Loucy (cell line): ENCODE data around the gene KIF12.

Experiments used
- H2AFZ ChIP-seq: fragments of 200-600 bp; sonication (generic); 2 replicates; pipeline ENCODE4 v1.6.0; 2016; ENCODE audit warnings: antibody characterized with exemption, mild to moderate bottlenecking, low read length, moderate library complexity
- H3F3A ChIP-seq: fragments of 200-600 bp; 2 replicates; pipeline ENCODE4 v1.6.0; 2016; ENCODE audit warnings: antibody characterized with exemption, low read depth, mild to moderate bottlenecking
- H3K27me3 ChIP-seq: fragments of 200-600 bp; sonication (generic); 2 replicates; pipeline ENCODE4 v1.6.1; 2014; ENCODE audit warnings: low read length, mild to moderate bottlenecking; ENCODE audit not compliant: insufficient read depth, poor library complexity, severe bottlenecking
- H3K36me3 ChIP-seq: fragments of 200-600 bp; sonication (generic); 2 replicates; pipeline ENCODE4 v1.6.1; 2016; ENCODE audit warnings: low read length; ENCODE audit not compliant: insufficient read depth
- H3K4me1 ChIP-seq: fragments of 200-600 bp; sonication (generic); 2 replicates; pipeline ENCODE4 v1.5.1; 2014; ENCODE audit warnings: low read length, mild to moderate bottlenecking; ENCODE audit not compliant: insufficient read depth, poor library complexity, severe bottlenecking
- H3K4me2 ChIP-seq: fragments of 200-600 bp; sonication (generic); 2 replicates; pipeline ENCODE4 v1.6.0; 2014; ENCODE audit warnings: antibody characterized with exemption, low read length, low read depth, mild to moderate bottlenecking; ENCODE audit not compliant: poor library complexity, severe bottlenecking
- H3K4me3 ChIP-seq: fragments of 200-600 bp; sonication (generic); 2 replicates; pipeline ENCODE4 v1.5.1; 2014; ENCODE audit warnings: low read length, mild to moderate bottlenecking, mixed read lengths; ENCODE audit not compliant: poor library complexity, severe bottlenecking
- H3K79me2 ChIP-seq: fragments of 200-600 bp; sonication (generic); 2 replicates; pipeline ENCODE4 v1.6.1; 2014; ENCODE audit warnings: low read length; ENCODE audit not compliant: insufficient read depth
- H3K9ac ChIP-seq: fragments of 200-600 bp; sonication (generic); 2 replicates; pipeline ENCODE4 v1.6.0; 2014; ENCODE audit warnings: mild to moderate bottlenecking, low read depth, low read length, moderate library complexity; ENCODE audit not compliant: poor library complexity, severe bottlenecking
- H3K9me2 ChIP-seq: fragments of 200-600 bp; sonication (generic); replicated peaks from 2 replicates; pipeline ENCODE4 v1.6.1; 2016; ENCODE audit warnings: low read depth, low read length, mixed read lengths
- H3K9me3 ChIP-seq: fragments of 200-600 bp; sonication (generic); 2 replicates; pipeline ENCODE4 v1.6.1; 2014; ENCODE audit warnings: mild to moderate bottlenecking, antibody characterized with exemption, low read length, low read depth; ENCODE audit not compliant: insufficient read depth
- H4K20me1 ChIP-seq: fragments of 200-600 bp; sonication (generic); 2 replicates; pipeline ENCODE4 v1.6.0; 2014; ENCODE audit warnings: antibody characterized with exemption, low read length, mild to moderate bottlenecking; ENCODE audit not compliant: insufficient read depth, poor library complexity, severe bottlenecking
- EZH2phosphoT487 ChIP-seq: fragments of 200-600 bp; IDR thresholded peaks from 2 replicates; pipeline ENCODE4 v1.6.1; 2018; ENCODE audit warnings: antibody characterized with exemption, mild to moderate bottlenecking, moderate library complexity, borderline replicate concordance
- TF ChIP-seq, protein P1 (sequence below): fragments of 200-600 bp; sonication (generic); conservative IDR thresholded peaks from 2 replicates; pipeline ENCODE4 v1.5.1; 2014; ENCODE audit warnings: mild to moderate bottlenecking, antibody characterized with exemption, low read length

The KIF12 gene

DNA sequence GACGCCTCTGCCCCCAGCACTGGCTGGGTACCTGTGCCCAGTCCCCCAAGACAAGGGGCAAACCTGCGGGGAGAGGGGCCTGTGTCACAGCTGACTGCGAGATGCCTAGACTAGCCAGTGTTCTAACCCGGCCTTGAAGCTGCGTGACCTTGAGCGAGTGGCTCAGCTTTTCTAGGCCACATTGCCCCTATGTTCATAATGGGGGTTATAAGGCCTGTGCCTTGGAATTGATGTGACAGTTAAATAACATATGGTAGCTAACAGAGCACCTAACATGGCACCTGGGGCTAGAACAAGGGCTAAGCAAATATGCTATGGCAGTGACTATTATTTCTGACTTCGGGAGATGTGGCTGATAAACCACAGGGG is 33.4 kb upstream of the KIF12 start:
- no peaks in the 10 kb centered on the region for H3K4me1 ChIP-seq
- no peaks in the 10 kb centered on the region for H3F3A ChIP-seq
- no peaks in the 10 kb centered on the region for H3K36me3 ChIP-seq
- H3K27me3 ChIP-seq = no peaks in the 10 kb centered on the region
- no peaks in the 10 kb centered on the region for H3K79me2 ChIP-seq
- no peak overlapping the region for H3K9ac ChIP-seq
- no peaks in the 10 kb centered on the region for H3K9me2 ChIP-seq
- H2AFZ ChIP-seq = no peak overlapping the region
- no peak overlapping the region for H3K4me3 ChIP-seq
- TF ChIP-seq EZH2phosphoT487 = no peak
- TF ChIP-seq, protein P1, sequence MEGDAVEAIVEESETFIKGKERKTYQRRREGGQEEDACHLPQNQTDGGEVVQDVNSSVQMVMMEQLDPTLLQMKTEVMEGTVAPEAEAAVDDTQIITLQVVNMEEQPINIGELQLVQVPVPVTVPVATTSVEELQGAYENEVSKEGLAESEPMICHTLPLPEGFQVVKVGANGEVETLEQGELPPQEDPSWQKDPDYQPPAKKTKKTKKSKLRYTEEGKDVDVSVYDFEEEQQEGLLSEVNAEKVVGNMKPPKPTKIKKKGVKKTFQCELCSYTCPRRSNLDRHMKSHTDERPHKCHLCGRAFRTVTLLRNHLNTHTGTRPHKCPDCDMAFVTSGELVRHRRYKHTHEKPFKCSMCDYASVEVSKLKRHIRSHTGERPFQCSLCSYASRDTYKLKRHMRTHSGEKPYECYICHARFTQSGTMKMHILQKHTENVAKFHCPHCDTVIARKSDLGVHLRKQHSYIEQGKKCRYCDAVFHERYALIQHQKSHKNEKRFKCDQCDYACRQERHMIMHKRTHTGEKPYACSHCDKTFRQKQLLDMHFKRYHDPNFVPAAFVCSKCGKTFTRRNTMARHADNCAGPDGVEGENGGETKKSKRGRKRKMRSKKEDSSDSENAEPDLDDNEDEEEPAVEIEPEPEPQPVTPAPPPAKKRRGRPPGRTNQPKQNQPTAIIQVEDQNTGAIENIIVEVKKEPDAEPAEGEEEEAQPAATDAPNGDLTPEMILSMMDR = no peak
- no peaks in the 10 kb centered on the region for H3K9me3 ChIP-seq
- no peak overlapping the region for H3K4me2 ChIP-seq
- H4K20me1 ChIP-seq = no peaks in the 10 kb centered on the region

DNA sequence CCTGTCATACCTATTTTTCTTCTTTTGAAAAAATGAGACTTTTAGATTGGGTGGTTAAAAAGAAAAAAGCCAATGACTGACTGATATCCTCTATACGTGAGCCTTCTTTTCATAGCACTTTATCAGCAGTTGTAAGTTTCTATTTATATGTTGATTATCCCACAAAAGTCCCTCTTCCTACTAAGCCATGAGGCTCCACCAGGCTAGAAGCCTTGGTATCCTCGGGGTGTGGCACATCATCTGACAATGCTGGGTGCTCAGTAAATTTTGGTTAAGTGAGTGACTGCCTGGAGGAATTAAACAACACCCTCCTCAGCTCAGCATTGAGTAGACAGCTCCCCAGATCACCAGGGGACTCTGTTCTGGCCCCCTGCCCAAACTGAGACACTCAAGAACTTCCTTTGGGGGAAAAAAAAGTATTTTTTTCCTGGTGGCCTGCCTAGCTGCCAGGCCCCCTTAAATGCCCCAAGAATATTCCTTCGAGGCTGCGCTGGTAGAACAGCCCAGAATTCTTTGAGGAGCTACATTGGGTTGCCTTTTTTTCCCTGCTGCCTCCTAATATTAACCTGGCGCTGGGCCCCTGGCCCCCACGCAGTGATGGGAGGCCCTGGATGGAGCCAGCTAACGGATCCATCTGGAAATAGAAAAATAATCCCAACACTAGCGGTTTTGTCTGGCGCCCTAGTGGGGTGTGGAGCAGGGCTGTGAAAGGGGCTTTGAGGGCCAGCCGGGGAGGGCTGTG is 32.9 kb upstream of the KIF12 start:
- Histone ChIP-seq H3K9ac (no peak overlapping the region), H4K20me1 (no peaks in the 10 kb centered on the region), H2AFZ (no peak overlapping the region), H3K9me3 (no peaks in the 10 kb centered on the region), H3K4me1 (no peaks in the 10 kb centered on the region), H3K9me2 (no peaks in the 10 kb centered on the region), H3K27me3 (no peaks in the 10 kb centered on the region), H3K36me3 (no peaks in the 10 kb centered on the region), H3K79me2 (no peaks in the 10 kb centered on the region), H3K4me3 (no peak overlapping the region), H3F3A (no peaks in the 10 kb centered on the region), H3K4me2 (no peak overlapping the region)
- no peak for TF ChIP-seq EZH2phosphoT487
- TF ChIP-seq, protein P1 = no peak

DNA sequence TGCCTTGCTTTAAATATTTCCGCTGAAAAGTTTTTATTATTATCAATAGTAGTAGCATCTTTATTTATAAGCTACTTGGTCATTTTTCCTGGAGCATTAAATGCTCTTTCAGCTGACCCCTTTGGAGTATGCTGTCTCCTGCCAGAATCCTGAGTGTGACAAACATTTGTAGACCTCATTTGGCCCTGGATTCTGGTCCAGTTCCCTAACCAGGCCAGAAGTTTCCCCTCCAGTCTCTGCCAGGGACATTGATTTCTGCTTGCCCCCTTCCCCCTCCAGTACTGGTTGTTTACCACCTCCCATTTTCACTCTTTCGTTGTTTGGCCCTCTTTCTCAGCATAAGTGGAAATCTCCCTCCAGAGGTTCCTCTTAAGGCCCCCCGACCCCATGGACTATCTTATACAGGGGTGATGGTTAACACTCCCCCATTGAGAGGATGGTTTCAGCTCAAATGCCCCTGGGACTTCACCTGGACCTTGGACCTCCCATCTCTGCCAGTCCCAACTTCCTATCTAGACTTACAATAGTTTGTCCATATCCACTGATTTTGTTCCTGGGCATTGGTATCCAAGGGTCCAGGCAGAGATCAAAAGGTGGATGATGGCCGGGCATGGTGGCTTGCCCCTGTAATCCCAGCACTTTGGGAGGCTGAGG is 31.7 kb upstream of the KIF12 start:
- no peaks in the 10 kb centered on the region for H3K27me3 ChIP-seq
- H3K4me2 ChIP-seq = no peak overlapping the region
- no peaks in the 10 kb centered on the region for H3K36me3 ChIP-seq
- H3K9me2 ChIP-seq = no peaks in the 10 kb centered on the region
- H4K20me1 ChIP-seq = no peaks in the 10 kb centered on the region
- no peaks in the 10 kb centered on the region for H3K79me2 ChIP-seq
- TF ChIP-seq, protein P1 = no peak
- no peak for TF ChIP-seq EZH2phosphoT487
- no peaks in the 10 kb centered on the region for H3K9me3 ChIP-seq
- no peaks in the 10 kb centered on the region for H3F3A ChIP-seq
- no peaks in the 10 kb centered on the region for H3K4me1 ChIP-seq
- H2AFZ ChIP-seq = no peak overlapping the region
- H3K4me3 ChIP-seq = no peak overlapping the region
- no peak overlapping the region for H3K9ac ChIP-seq
